Duodenal mucosa (tissue), 2 donors: ENCODE measurements around the gene LRMDA.

Experiments used
- H3K27ac ChIP-seq: one replicate; pipeline ENCODE4 v1.7.0; 2013; ENCODE audit warnings: low read depth, low read length
- H3K27me3 ChIP-seq, 2 donors: one replicate each; pipeline ENCODE4 v1.7.0; 2013; ENCODE audit warnings: low read length in 2 of 2, control low read depth in 1 of 2; ENCODE audit not compliant: insufficient read depth in 2 of 2, control insufficient read depth in 1 of 2
- H3K36me3 ChIP-seq, 2 donors: one replicate each; pipeline ENCODE4 v1.7.0; 2013; ENCODE audit warnings: low read length in 2 of 2, control low read depth in 1 of 2; ENCODE audit not compliant: insufficient read depth in 2 of 2, control insufficient read depth in 1 of 2
- H3K4me1 ChIP-seq, 2 donors: one replicate each; pipeline ENCODE4 v1.7.0; 2013; ENCODE audit warnings: low read length in 2 of 2, control low read depth in 1 of 2; ENCODE audit not compliant: insufficient read depth in 2 of 2, control insufficient read depth in 1 of 2
- H3K4me3 ChIP-seq, 2 donors: one replicate each; pipeline ENCODE4 v1.7.0; 2013; ENCODE audit warnings: low read length in 2 of 2, low read depth in 1 of 2
- H3K9ac ChIP-seq, 2 donors: one replicate each; pipeline ENCODE4 v1.7.0; 2013; ENCODE audit warnings: low read length in 2 of 2, low read depth in 1 of 2
- H3K9me3 ChIP-seq, 2 donors: one replicate each; pipeline ENCODE4 v1.7.0; 2013; ENCODE audit warnings: low read length in 2 of 2, control low read depth in 1 of 2; ENCODE audit not compliant: control insufficient read depth in 1 of 2

The LRMDA gene

GRCh38 chr10:76089556-76090180, 658.2 kb downstream of the LRMDA start:
- H3K4me3 ChIP-seq, result no peak overlapping the region
- H3K9me3 ChIP-seq, result no peaks in the 10 kb centered on the region
- H3K9ac ChIP-seq, result no peak overlapping the region
- H3K36me3 ChIP-seq, result no peaks in the 10 kb centered on the region
- H3K27ac ChIP-seq, result no peak overlapping the region
- H3K4me1 ChIP-seq, result peaks cover 24 to 31% of the 10 kb centered on the region in 2 donors
- no peaks in the 10 kb centered on the region for H3K27me3 ChIP-seq

- Histone ChIP-seq H3K4me3 (peak overlapping the region in 1 of 2 donors; percentile 27), H3K36me3 (no peaks in the 10 kb centered on the region), H3K9ac (no peak overlapping the region), H3K9me3 (no peaks in the 10 kb centered on the region), H3K27me3 (no peaks in the 10 kb centered on the region), H3K4me1 (peaks cover 14 to 15% of the 10 kb centered on the region in 2 donors), H3K27ac (peak overlapping the region; percentile 14)
Measured at GRCh38 chr10:76091926-76092325, 660.5 kb downstream of the LRMDA start.

GRCh38 chr10:76106611-76107010, 675.2 kb downstream of the LRMDA start:
- no peaks in the 10 kb centered on the region for H3K9me3 ChIP-seq
- no peaks in the 10 kb centered on the region for H3K36me3 ChIP-seq
- no peak overlapping the region for H3K4me3 ChIP-seq
- peaks cover 0 to 4% of the 10 kb centered on the region in 2 donors for H3K4me1 ChIP-seq
- H3K27ac ChIP-seq, result no peak overlapping the region
- H3K9ac ChIP-seq, result no peak overlapping the region
- H3K27me3 ChIP-seq, result no peaks in the 10 kb centered on the region

- Histone ChIP-seq H3K27me3 (no peaks in the 10 kb centered on the region), H3K4me3 (no peak overlapping the region), H3K27ac (no peak overlapping the region), H3K9me3 (no peaks in the 10 kb centered on the region), H3K9ac (no peak overlapping the region), H3K36me3 (no peaks in the 10 kb centered on the region), H3K4me1 (no peaks in the 10 kb centered on the region)
Measured at GRCh38 chr10:76108563-76109359, 677.3 kb downstream of the LRMDA start.

- no peak overlapping the region for H3K4me3 ChIP-seq
Measured at GRCh38 chr10:76111404-76111803, 680.0 kb downstream of the LRMDA start.

GRCh38 chr10:76111986-76112825, 680.8 kb downstream of the LRMDA start:
- no peak overlapping the region for H3K9ac ChIP-seq
- no peak overlapping the region for H3K4me3 ChIP-seq
- no peak overlapping the region for H3K27ac ChIP-seq
- H3K36me3 ChIP-seq, result no peaks in the 10 kb centered on the region
- H3K9me3 ChIP-seq, result no peaks in the 10 kb centered on the region
- peaks cover 0 to 15% of the 10 kb centered on the region in 2 donors for H3K4me1 ChIP-seq
- H3K27me3 ChIP-seq, result no peaks in the 10 kb centered on the region

More at GRCh38 chr10:76111404-76111803, 680.0 kb downstream of the LRMDA start:
- H3K27ac ChIP-seq, result no peak overlapping the region
- no peaks in the 10 kb centered on the region for H3K27me3 ChIP-seq
- no peak overlapping the region for H3K9ac ChIP-seq
- H3K4me1 ChIP-seq, result peaks cover 0 to 15% of the 10 kb centered on the region in 2 donors
- no peaks in the 10 kb centered on the region for H3K36me3 ChIP-seq
- no peaks in the 10 kb centered on the region for H3K9me3 ChIP-seq

- Histone ChIP-seq H3K27me3 (no peaks in the 10 kb centered on the region), H3K9ac (no peak overlapping the region), H3K4me1 (peaks cover 0 to 15% of the 10 kb centered on the region in 2 donors), H3K4me3 (no peak overlapping the region), H3K9me3 (no peaks in the 10 kb centered on the region), H3K36me3 (no peaks in the 10 kb centered on the region), H3K27ac (no peak overlapping the region)
Measured at GRCh38 chr10:76112826-76113150, 681.4 kb downstream of the LRMDA start.

- Histone ChIP-seq H3K27me3 (no peaks in the 10 kb centered on the region), H3K36me3 (no peaks in the 10 kb centered on the region), H3K9ac (no peak overlapping the region), H3K27ac (no peak overlapping the region), H3K4me3 (no peak overlapping the region), H3K4me1 (peaks cover 0 to 15% of the 10 kb centered on the region in 2 donors), H3K9me3 (no peaks in the 10 kb centered on the region)
Measured at GRCh38 chr10:76113952-76114351, 682.5 kb downstream of the LRMDA start.

GRCh38 chr10:76114581-76115001, 683.2 kb downstream of the LRMDA start:
- no peaks in the 10 kb centered on the region for H3K27me3 ChIP-seq
- no peaks in the 10 kb centered on the region for H3K36me3 ChIP-seq
- no peak overlapping the region for H3K4me3 ChIP-seq
- H3K9me3 ChIP-seq, result no peaks in the 10 kb centered on the region
- no peak overlapping the region for H3K27ac ChIP-seq
- peaks cover 0 to 15% of the 10 kb centered on the region in 2 donors for H3K4me1 ChIP-seq
- no peak overlapping the region for H3K9ac ChIP-seq

- Histone ChIP-seq H3K9me3 (no peaks in the 10 kb centered on the region), H3K4me3 (no peak overlapping the region), H3K4me1 (peaks cover 0 to 15% of the 10 kb centered on the region in 2 donors), H3K27me3 (no peaks in the 10 kb centered on the region), H3K36me3 (no peaks in the 10 kb centered on the region), H3K9ac (no peak overlapping the region), H3K27ac (no peak overlapping the region)
Measured at GRCh38 chr10:76115131-76115470, 683.7 kb downstream of the LRMDA start.
